Panc1 (cell line): ENCODE data around the gene KIF7. TPM values are rescaled to one million over a fixed set of nuclear protein-coding genes. Genes with fewer than 3 reads are reported as not detected.

Source experiments
- ATAC-seq: fragments of 200-7000 bp; cut with Tn5 transposase; 2 replicates; pipeline ENCODE4 v1.9.1; 2020; ENCODE audit warnings: mild to moderate bottlenecking, moderate library complexity
- BruUV-seq: library from RNA; stranded (reverse); fragments of 400-500 nt; replicated peaks from 2 replicates; lab custom pipeline; 2021; lab: Mats Ljungman, UMichigan
- CTCF ChIA-PET: fragments of 300-600 bp; sonication (Branson Sonifier 250); formaldehyde crosslinking; loops from one replicate; lab custom pipeline; 2022; ENCODE audit warnings: antibody characterized with exemption; lab: Charles Lee
- POLR2A ChIA-PET: fragments of 300-600 bp; sonication (Branson Sonifier 250); formaldehyde crosslinking; loops from one replicate; lab custom pipeline; 2022; ENCODE audit warnings: antibody characterized with exemption; lab: Charles Lee
- DNase-seq: peaks from one replicate; pipeline ENCODE4 v3.0.0-alpha.2; 2010; ENCODE audit warnings: low read depth, low spot score
- H3K27ac ChIP-seq: 2 replicates; pipeline ENCODE4 v1.5.1; 2011; ENCODE audit warnings: mild to moderate bottlenecking, low read length, inconsistent platforms
- H3K27me3 ChIP-seq: fragments of 200-500 bp; sonication (Bioruptor generic); 2 replicates; pipeline ENCODE4 v1.6.0; 2014; ENCODE audit warnings: low read length, inconsistent platforms; ENCODE audit not compliant: control insufficient read depth, insufficient read depth
- H3K36me3 ChIP-seq: fragments of 200-500 bp; sonication (Bioruptor generic); 2 replicates; pipeline ENCODE4 v1.5.1; 2014; ENCODE audit warnings: inconsistent platforms, mild to moderate bottlenecking, low read length, moderate library complexity; ENCODE audit not compliant: control insufficient read depth, insufficient read depth
- H3K4me1 ChIP-seq: 2 replicates; pipeline ENCODE4 v1.5.1; 2011; ENCODE audit warnings: inconsistent platforms, mild to moderate bottlenecking, low read length, moderate library complexity; ENCODE audit not compliant: control insufficient read depth, insufficient read depth
- H3K4me3 ChIP-seq, 2 experiments: 2 replicates each; pipeline ENCODE4 v1.5.1; 2011 to 2012; ENCODE audit warnings: low read depth in 2 of 2, low read length in 2 of 2, mild to moderate bottlenecking in 2 of 2, inconsistent platforms in 1 of 2, moderate library complexity in 1 of 2
- H3K9me3 ChIP-seq: fragments of 200-500 bp; sonication (Bioruptor generic); 2 replicates; pipeline ENCODE4 v1.5.1; 2014; ENCODE audit warnings: low read depth, mild to moderate bottlenecking, inconsistent platforms, low read length, moderate library complexity; ENCODE audit not compliant: control insufficient read depth, insufficient read depth
- CTCF ChIP-seq: fragments of 450-650 bp; IDR thresholded peaks from 2 replicates; pipeline ENCODE4 v1.5.1; 2017; ENCODE audit warnings: mild to moderate bottlenecking
- POLR2AphosphoS5 ChIP-seq: IDR thresholded peaks from 2 replicates; pipeline ENCODE4 v1.6.1; 2012; ENCODE audit warnings: mild to moderate bottlenecking, low read depth, low read length, moderate library complexity
- REST ChIP-seq, 2 experiments: IDR thresholded peaks; 2 replicates each; pipeline ENCODE4 v1.6.1; 2011 to 2012; ENCODE audit warnings: low read depth in 2 of 2, control low read depth in 1 of 2, low read length in 1 of 2, mild to moderate bottlenecking in 1 of 2, moderate library complexity in 1 of 2; ENCODE audit not compliant: insufficient read depth in 1 of 2
- SIN3A ChIP-seq: IDR thresholded peaks from 2 replicates; pipeline ENCODE4 v1.6.1; 2012; ENCODE audit warnings: low read depth, mild to moderate bottlenecking, low read length, moderate library complexity, borderline replicate concordance; ENCODE audit not compliant: insufficient read depth
- TCF7L2 ChIP-seq: IDR thresholded peaks from 2 replicates; pipeline ENCODE4 v1.6.1; 2011; ENCODE audit warnings: mild to moderate bottlenecking, low read depth, low read length, inconsistent platforms
- in situ Hi-C: cut with HindIII; loops from 2 replicates; pipeline ENCODE4 v1.10.0; 2016; ENCODE audit warnings: low sequenced_read_pairs, low pct_unique_long_range_greater_than_20kb
- intact Hi-C: fragments of 100-400 bp; cut with micrococcal nuclease; formaldehyde crosslinking; loops from one replicate; pipeline ENCODE4 v1.10.0; 2022; ENCODE audit not compliant: unreplicated experiment
- total RNA-seq: library from RNA; stranded (reverse); gene quantifications from one replicate; pipeline ENCODE4 v1.2.1, GENCODE V29; 2021; ENCODE audit not compliant: unreplicated experiment

The KIF7 gene
- total RNA-seq, 1 experiment from 2014 or later = 6.5 TPM

- BruUV-seq = no TSS peak
- TF ChIP-seq CTCF (no peak), TCF7L2 (no peak), POLR2AphosphoS5 (no peak), REST (IDR thresholded peaks at IDR 0.05; ENCODE audit: insufficient read depth in 1 of 2, low read depth in 2 of 2, low read length in 1 of 2) (no peak), SIN3A (no peak)
- intact Hi-C loops (no loop called here), in situ Hi-C loops (no loop called here)
- ChIA-PET CTCF (no interaction called here), POLR2A (interaction anchor here (0.6 kb wide), 1 partner anchor 124 kb away, joined by 6 read pairs; no protein-coding TSS in a partner anchor)
- ATAC-seq (no peak), DNase-seq (no peak)
- no peak overlapping the region for H3K4me3 ChIP-seq
- no peaks in the 10 kb centered on the region for H3K9me3 ChIP-seq
- no peak overlapping the region for H3K27ac ChIP-seq
- H3K27me3 ChIP-seq = no peaks in the 10 kb centered on the region
- H3K4me1 ChIP-seq = peaks cover 4% of the 10 kb centered on the region; the same call in 1 of the 2 replicates
- no peaks in the 10 kb centered on the region for H3K36me3 ChIP-seq
Observed at GRCh38 chr15:89695198-89695597, 39.9 kb upstream of the KIF7 start.

GRCh38 chr15:89693696-89694095 lies 38.4 kb upstream of the KIF7 start:
- no peak overlapping the region for H3K4me3 ChIP-seq
- H3K27me3 ChIP-seq = no peaks in the 10 kb centered on the region
- intact Hi-C loops = no loop called here
- no TSS peak for BruUV-seq
- no peaks in the 10 kb centered on the region for H3K36me3 ChIP-seq
- ChIA-PET POLR2A (no interaction called here), CTCF (no interaction called here)
- peaks cover 8% of the 10 kb centered on the region; the same call in 1 of the 2 replicates for H3K4me1 ChIP-seq
- no peak for TF ChIP-seq CTCF
- TF ChIP-seq POLR2AphosphoS5 = no peak
- TF ChIP-seq SIN3A = no peak
- TF ChIP-seq REST (IDR thresholded peaks at IDR 0.05; ENCODE audit: insufficient read depth in 1 of 2, low read depth in 2 of 2, low read length in 1 of 2) = no peak
- TF ChIP-seq TCF7L2 = no peak
- DNase-seq = no peak
- H3K9me3 ChIP-seq = no peaks in the 10 kb centered on the region
- ATAC-seq = no peak
- H3K27ac ChIP-seq = no peak overlapping the region
- in situ Hi-C loops = no loop called here
